Panc1 (cell line): ENCODE results near the gene FXR1. TPM values are rescaled to one million over a fixed set of nuclear protein-coding genes. Genes with fewer than 3 reads are reported as not detected.

Experiments
- ATAC-seq: fragments of 200-7000 bp; cut with Tn5 transposase; 2 replicates; pipeline ENCODE4 v1.9.1; 2020; ENCODE audit warnings: mild to moderate bottlenecking, moderate library complexity
- BruUV-seq: library from RNA; stranded (reverse); fragments of 400-500 nt; replicated peaks from 2 replicates; lab custom pipeline; 2021; lab: Mats Ljungman, UMichigan
- CTCF ChIA-PET: fragments of 300-600 bp; sonication (Branson Sonifier 250); formaldehyde crosslinking; loops from one replicate; lab custom pipeline; 2022; ENCODE audit warnings: antibody characterized with exemption; lab: Charles Lee
- POLR2A ChIA-PET: fragments of 300-600 bp; sonication (Branson Sonifier 250); formaldehyde crosslinking; loops from one replicate; lab custom pipeline; 2022; ENCODE audit warnings: antibody characterized with exemption; lab: Charles Lee
- DNase-seq: peaks from one replicate; pipeline ENCODE4 v3.0.0-alpha.2; 2010; ENCODE audit warnings: low read depth, low spot score
- H3K27ac ChIP-seq: 2 replicates; pipeline ENCODE4 v1.5.1; 2011; ENCODE audit warnings: mild to moderate bottlenecking, low read length, inconsistent platforms
- H3K27me3 ChIP-seq: fragments of 200-500 bp; sonication (Bioruptor generic); 2 replicates; pipeline ENCODE4 v1.6.0; 2014; ENCODE audit warnings: low read length, inconsistent platforms; ENCODE audit not compliant: control insufficient read depth, insufficient read depth
- H3K36me3 ChIP-seq: fragments of 200-500 bp; sonication (Bioruptor generic); 2 replicates; pipeline ENCODE4 v1.5.1; 2014; ENCODE audit warnings: inconsistent platforms, mild to moderate bottlenecking, low read length, moderate library complexity; ENCODE audit not compliant: control insufficient read depth, insufficient read depth
- H3K4me1 ChIP-seq: 2 replicates; pipeline ENCODE4 v1.5.1; 2011; ENCODE audit warnings: inconsistent platforms, mild to moderate bottlenecking, low read length, moderate library complexity; ENCODE audit not compliant: control insufficient read depth, insufficient read depth
- H3K4me3 ChIP-seq, 2 experiments: 2 replicates each; pipeline ENCODE4 v1.5.1; 2011 to 2012; ENCODE audit warnings: low read depth in 2 of 2, low read length in 2 of 2, mild to moderate bottlenecking in 2 of 2, inconsistent platforms in 1 of 2, moderate library complexity in 1 of 2
- H3K9me3 ChIP-seq: fragments of 200-500 bp; sonication (Bioruptor generic); 2 replicates; pipeline ENCODE4 v1.5.1; 2014; ENCODE audit warnings: low read depth, mild to moderate bottlenecking, inconsistent platforms, low read length, moderate library complexity; ENCODE audit not compliant: control insufficient read depth, insufficient read depth
- POLR2AphosphoS5 ChIP-seq: IDR thresholded peaks from 2 replicates; pipeline ENCODE4 v1.6.1; 2012; ENCODE audit warnings: mild to moderate bottlenecking, low read depth, low read length, moderate library complexity
- SIN3A ChIP-seq: IDR thresholded peaks from 2 replicates; pipeline ENCODE4 v1.6.1; 2012; ENCODE audit warnings: low read depth, mild to moderate bottlenecking, low read length, moderate library complexity, borderline replicate concordance; ENCODE audit not compliant: insufficient read depth
- TCF7L2 ChIP-seq: IDR thresholded peaks from 2 replicates; pipeline ENCODE4 v1.6.1; 2011; ENCODE audit warnings: mild to moderate bottlenecking, low read depth, low read length, inconsistent platforms
- in situ Hi-C: cut with HindIII; loops from 2 replicates; pipeline ENCODE4 v1.10.0; 2016; ENCODE audit warnings: low sequenced_read_pairs, low pct_unique_long_range_greater_than_20kb
- intact Hi-C: fragments of 100-400 bp; cut with micrococcal nuclease; formaldehyde crosslinking; loops from one replicate; pipeline ENCODE4 v1.10.0; 2022; ENCODE audit not compliant: unreplicated experiment
- total RNA-seq: library from RNA; stranded (reverse); gene quantifications from one replicate; pipeline ENCODE4 v1.2.1, GENCODE V29; 2021; ENCODE audit not compliant: unreplicated experiment
- TF ChIP-seq, protein P1 (sequence below), 2 experiments: IDR thresholded peaks; 2 replicates each; pipeline ENCODE4 v1.6.1; 2011 to 2012; ENCODE audit warnings: low read depth in 2 of 2, control low read depth in 1 of 2, low read length in 1 of 2, mild to moderate bottlenecking in 1 of 2, moderate library complexity in 1 of 2; ENCODE audit not compliant: insufficient read depth in 1 of 2
- TF ChIP-seq, protein P2 (sequence below): fragments of 450-650 bp; IDR thresholded peaks from 2 replicates; pipeline ENCODE4 v1.5.1; 2017; ENCODE audit warnings: mild to moderate bottlenecking

The FXR1 gene
- total RNA-seq, 1 experiment from 2014 or later = 180 TPM

DNA sequence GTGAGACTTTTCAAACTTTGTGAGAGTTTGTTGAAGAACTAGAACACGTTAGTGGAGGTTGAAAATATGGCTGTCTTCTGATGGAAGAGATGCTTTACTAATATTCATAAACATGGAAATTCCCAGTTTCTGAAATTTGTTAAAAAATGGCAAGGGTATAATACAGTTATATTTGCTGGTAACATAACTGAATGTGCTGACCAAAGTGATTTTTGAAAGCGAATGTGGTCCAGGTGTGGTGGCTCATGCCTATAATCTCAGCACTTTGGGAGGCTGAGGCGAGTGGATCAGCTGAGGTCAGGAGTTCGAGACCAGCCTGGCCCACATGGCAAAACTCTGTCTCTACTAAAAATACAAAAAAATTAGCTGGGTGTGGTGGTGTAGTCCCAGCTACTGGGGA, 18.1 kb downstream of the FXR1 start:
- BruUV-seq = no TSS peak
- Histone ChIP-seq H3K4me1 (peaks cover 14% of the 10 kb centered on the region; the same call in 1 of the 2 replicates), H3K9me3 (0 out of 2 replicates have a peak, but pooled peaks cover 3% of the 10 kb centered on the region), H3K27ac (no peak overlapping the region), H3K36me3 (peaks cover 13% of the 10 kb centered on the region; the same call in 1 of the 2 replicates), H3K4me3 (no peak overlapping the region), H3K27me3 (no peaks in the 10 kb centered on the region)
- no peak for DNase-seq
- ChIA-PET CTCF (no interaction called here), POLR2A (no interaction called here)
- no peak for ATAC-seq
- in situ Hi-C loops (no loop called here), intact Hi-C loops (no loop called here)
- TF ChIP-seq, protein P1, sequence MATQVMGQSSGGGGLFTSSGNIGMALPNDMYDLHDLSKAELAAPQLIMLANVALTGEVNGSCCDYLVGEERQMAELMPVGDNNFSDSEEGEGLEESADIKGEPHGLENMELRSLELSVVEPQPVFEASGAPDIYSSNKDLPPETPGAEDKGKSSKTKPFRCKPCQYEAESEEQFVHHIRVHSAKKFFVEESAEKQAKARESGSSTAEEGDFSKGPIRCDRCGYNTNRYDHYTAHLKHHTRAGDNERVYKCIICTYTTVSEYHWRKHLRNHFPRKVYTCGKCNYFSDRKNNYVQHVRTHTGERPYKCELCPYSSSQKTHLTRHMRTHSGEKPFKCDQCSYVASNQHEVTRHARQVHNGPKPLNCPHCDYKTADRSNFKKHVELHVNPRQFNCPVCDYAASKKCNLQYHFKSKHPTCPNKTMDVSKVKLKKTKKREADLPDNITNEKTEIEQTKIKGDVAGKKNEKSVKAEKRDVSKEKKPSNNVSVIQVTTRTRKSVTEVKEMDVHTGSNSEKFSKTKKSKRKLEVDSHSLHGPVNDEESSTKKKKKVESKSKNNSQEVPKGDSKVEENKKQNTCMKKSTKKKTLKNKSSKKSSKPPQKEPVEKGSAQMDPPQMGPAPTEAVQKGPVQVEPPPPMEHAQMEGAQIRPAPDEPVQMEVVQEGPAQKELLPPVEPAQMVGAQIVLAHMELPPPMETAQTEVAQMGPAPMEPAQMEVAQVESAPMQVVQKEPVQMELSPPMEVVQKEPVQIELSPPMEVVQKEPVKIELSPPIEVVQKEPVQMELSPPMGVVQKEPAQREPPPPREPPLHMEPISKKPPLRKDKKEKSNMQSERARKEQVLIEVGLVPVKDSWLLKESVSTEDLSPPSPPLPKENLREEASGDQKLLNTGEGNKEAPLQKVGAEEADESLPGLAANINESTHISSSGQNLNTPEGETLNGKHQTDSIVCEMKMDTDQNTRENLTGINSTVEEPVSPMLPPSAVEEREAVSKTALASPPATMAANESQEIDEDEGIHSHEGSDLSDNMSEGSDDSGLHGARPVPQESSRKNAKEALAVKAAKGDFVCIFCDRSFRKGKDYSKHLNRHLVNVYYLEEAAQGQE (IDR thresholded peaks at IDR 0.05; ENCODE audit: insufficient read depth in 1 of 2, low read depth in 2 of 2, low read length in 1 of 2) = no peak
- no peak for TF ChIP-seq POLR2AphosphoS5
- TF ChIP-seq, protein P2, sequence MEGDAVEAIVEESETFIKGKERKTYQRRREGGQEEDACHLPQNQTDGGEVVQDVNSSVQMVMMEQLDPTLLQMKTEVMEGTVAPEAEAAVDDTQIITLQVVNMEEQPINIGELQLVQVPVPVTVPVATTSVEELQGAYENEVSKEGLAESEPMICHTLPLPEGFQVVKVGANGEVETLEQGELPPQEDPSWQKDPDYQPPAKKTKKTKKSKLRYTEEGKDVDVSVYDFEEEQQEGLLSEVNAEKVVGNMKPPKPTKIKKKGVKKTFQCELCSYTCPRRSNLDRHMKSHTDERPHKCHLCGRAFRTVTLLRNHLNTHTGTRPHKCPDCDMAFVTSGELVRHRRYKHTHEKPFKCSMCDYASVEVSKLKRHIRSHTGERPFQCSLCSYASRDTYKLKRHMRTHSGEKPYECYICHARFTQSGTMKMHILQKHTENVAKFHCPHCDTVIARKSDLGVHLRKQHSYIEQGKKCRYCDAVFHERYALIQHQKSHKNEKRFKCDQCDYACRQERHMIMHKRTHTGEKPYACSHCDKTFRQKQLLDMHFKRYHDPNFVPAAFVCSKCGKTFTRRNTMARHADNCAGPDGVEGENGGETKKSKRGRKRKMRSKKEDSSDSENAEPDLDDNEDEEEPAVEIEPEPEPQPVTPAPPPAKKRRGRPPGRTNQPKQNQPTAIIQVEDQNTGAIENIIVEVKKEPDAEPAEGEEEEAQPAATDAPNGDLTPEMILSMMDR = no peak
- TF ChIP-seq SIN3A = no peak
- TF ChIP-seq TCF7L2 = no peak

DNA sequence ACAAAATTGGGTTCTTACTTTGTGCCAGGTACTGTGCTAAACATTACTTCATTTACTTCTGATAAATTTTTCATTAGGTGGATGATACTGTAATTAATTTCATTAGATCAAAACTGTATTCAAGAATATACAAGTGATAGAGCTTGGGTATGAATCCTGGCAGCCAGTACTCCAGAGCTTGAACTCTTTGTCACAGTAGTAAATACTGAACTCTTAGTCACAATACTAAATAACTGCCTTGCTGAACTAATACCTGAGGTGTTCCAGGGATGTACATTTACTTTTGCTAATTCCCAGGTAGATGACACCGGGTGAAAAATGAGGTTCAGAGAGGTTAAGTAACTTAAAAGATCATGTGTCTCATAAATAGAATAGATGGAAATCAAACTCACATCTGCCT, 20.3 kb downstream of the FXR1 start:
- H3K27me3 ChIP-seq = no peaks in the 10 kb centered on the region
- no peak overlapping the region for H3K4me3 ChIP-seq
- CTCF ChIA-PET = no interaction called here
- intact Hi-C loops = no loop called here
- H3K36me3 ChIP-seq = peaks cover 13% of the 10 kb centered on the region; the same call in 1 of the 2 replicates
- TF ChIP-seq POLR2AphosphoS5 (no peak), SIN3A (no peak), TCF7L2 (no peak)
- TF ChIP-seq, protein P2 = no peak
- TF ChIP-seq, protein P1 (IDR thresholded peaks at IDR 0.05; ENCODE audit: insufficient read depth in 1 of 2, low read depth in 2 of 2, low read length in 1 of 2) = no peak
- no peak for ATAC-seq
- no peaks in the 10 kb centered on the region for H3K4me1 ChIP-seq
- POLR2A ChIA-PET = no interaction called here
- H3K27ac ChIP-seq = no peak overlapping the region
- in situ Hi-C loops = no loop called here
- DNase-seq = no peak
- H3K9me3 ChIP-seq = 0 out of 2 replicates have a peak, but pooled peaks cover under 1% of the 10 kb centered on the region
- no TSS peak for BruUV-seq
